GM21529 (cell line): ENCODE data around the gene FABP6.

Experiments used
- ATAC-seq: cut with Tn5 transposase; IDR thresholded peaks from one replicate; pipeline ENCODE4 v1.9.1; 2021; ENCODE audit not compliant: unreplicated experiment

FABP6 gene

DNA sequence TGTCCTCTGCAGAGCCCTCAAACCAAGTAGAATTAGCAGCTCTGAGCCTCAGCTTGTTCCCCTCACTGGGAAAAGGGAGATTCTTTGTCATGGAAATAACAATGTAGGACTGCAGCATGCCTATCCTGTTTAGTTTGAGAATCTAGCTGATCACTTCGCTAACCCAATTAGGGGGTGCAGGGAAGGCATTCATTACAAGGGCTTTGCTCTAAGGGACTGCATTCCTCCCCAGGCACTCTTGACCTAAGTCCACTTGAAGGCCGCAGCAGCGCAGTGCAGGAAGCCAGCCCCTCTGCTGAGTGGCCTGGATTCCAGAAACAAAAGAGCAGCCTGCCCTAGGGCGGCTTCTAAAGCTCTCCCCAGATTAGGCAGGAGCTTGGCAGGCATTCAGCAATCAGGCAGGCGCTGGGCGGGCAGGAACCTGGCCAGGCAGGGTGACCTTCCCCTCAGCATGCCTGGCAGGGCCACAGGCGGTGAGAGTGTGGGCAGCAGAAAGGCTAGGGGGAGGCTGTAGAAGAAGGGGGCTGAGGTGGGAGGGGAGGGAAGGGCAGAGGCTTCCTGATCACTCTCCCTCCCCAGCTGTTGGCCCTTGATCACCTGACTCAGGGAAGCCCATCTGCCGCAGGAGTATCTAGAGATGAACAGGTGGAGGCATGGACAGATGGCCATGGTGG, 58.2 kb downstream of the FABP6 start:
- ATAC-seq = no peak
